Gastrocnemius medialis (tissue), 4 donors: Measurements from ENCODE around the gene UBE2S. TPM values are rescaled to one million over a fixed set of nuclear protein-coding genes. Genes with fewer than 3 reads are reported as not detected.
"Not testable (repeated sequence)": the region's sequence is repeated elsewhere in the genome, so short reads cannot be mapped to it uniquely, and the experiment has no call there.

Source experiments
- ATAC-seq, 2 donors: fragments of 150-250 bp; one replicate each; pipeline ENCODE4 v1.9.1; 2016
- DNase-seq, 2 donors: peaks; one replicate each; pipeline ENCODE4 v3.0.0-alpha.2; 2019
- H3K27ac ChIP-seq, 4 donors: fragments of 200-600 bp; sonication (generic); 1 replicate in 1 of 4; 2 replicates in 3 of 4; pipeline ENCODE4 v1.5.1; 2016 to 2018; ENCODE audit warnings: mild to moderate bottlenecking in 2 of 4, moderate library complexity in 1 of 4
- H3K27me3 ChIP-seq, 3 donors: fragments of 200-600 bp; sonication (generic) in 2 of 3; 1 replicate in 1 of 3; 2 replicates in 2 of 3; pipeline versions ENCODE4 v1.5.1 to v1.6.0; 2016 to 2019; ENCODE audit warnings: mild to moderate bottlenecking in 1 of 3, moderate library complexity in 1 of 3
- H3K36me3 ChIP-seq, 2 donors: fragments of 200-600 bp; sonication (generic) in 1 of 2; one replicate each; pipeline ENCODE4 v1.5.1; 2017 to 2018
- H3K4me1 ChIP-seq, 2 donors: fragments of 200-600 bp; sonication (generic) in 1 of 2; one replicate each; pipeline ENCODE4 v1.5.1; 2016 to 2017; ENCODE audit warnings: mild to moderate bottlenecking in 2 of 2
- H3K4me3 ChIP-seq, 4 donors: fragments of 200-600 bp; sonication (generic) in 3 of 4; 1 replicate in 1 of 4; 2 replicates in 3 of 4; pipeline ENCODE4 v1.5.1; 2016 to 2019; ENCODE audit warnings: mild to moderate bottlenecking in 2 of 4
- H3K9me3 ChIP-seq, 3 donors: fragments of 200-600 bp; sonication (generic) in 2 of 3; 1 replicate in 1 of 3; 2 replicates in 2 of 3; pipeline ENCODE4 v1.5.1; 2016 to 2019
- CTCF ChIP-seq, 5 experiments: fragments of 450-650 bp in 3 of 5; fragments of 200-600 bp in 2 of 5; sonication (generic) in 2 of 5; IDR thresholded peaks in 4 of 5; conservative IDR thresholded peaks in 1 of 5; 1 replicate in 4 of 5; 2 replicates in 1 of 5; pipeline ENCODE4 v1.5.1; 2016 to 2019; ENCODE audit warnings: antibody characterized with exemption in 5 of 5, mild to moderate bottlenecking in 3 of 5, moderate library complexity in 3 of 5
- POLR2A ChIP-seq, 2 donors: fragments of 450-650 bp; IDR thresholded peaks; one replicate each; pipeline ENCODE4 v1.6.1; 2017; ENCODE audit warnings: antibody characterized with exemption in 2 of 2, mild to moderate bottlenecking in 2 of 2, moderate library complexity in 2 of 2
- in situ Hi-C, 4 donors: fragments of 200-750 bp; cut with MboI; loops; one replicate each; pipeline versions ENCODE4 v1.15.0 to v1.8.0; 2017; ENCODE audit warnings: low sequenced_read_pairs in 4 of 4
- intact Hi-C: fragments of 100-400 bp; cut with DNase I; formaldehyde crosslinking; loops from one replicate; pipeline ENCODE4 v1.15.1; 2023; ENCODE audit warnings: low total_unique reads
- total RNA-seq, 4 donors: library from RNA; depleted of rRNA; stranded (reverse); fragments of >200 nt; gene quantifications; one replicate each; pipeline versions ENCODE4 v1.1.0 to v1.2.3, GENCODE V29; 2016

UBE2S gene
- total RNA-seq, 4 donors from 2014 or later: 7.7 to 14.6 (median 13.4) TPM

- Histone ChIP-seq H3K27ac (no peak overlapping the region), H3K4me3 (no peak overlapping the region), H3K27me3 (peaks cover 27 to 49% (median 37%) of the 10 kb centered on the region in 3 donors), H3K4me1 (no peaks in the 10 kb centered on the region), H3K9me3 (no peaks in the 10 kb centered on the region), H3K36me3 (no peaks in the 10 kb centered on the region)
- in situ Hi-C loops (no loop called here), intact Hi-C loops (no loop called here)
- TF ChIP-seq POLR2A (IDR thresholded peaks at IDR 0.05) (no peak), CTCF (IDR thresholded peaks at IDR 0.05 in 4 of 5, conservative IDR thresholded peaks at IDR 0.05 in 1 of 5) (no peak)
- ATAC-seq (no peak), DNase-seq (no peak)
Measured at GRCh38 chr19:55426042-55426441, 18.5 kb upstream of the UBE2S start.

GRCh38 chr19:55424518-55424917 is 16.9 kb upstream of the UBE2S start:
- Histone ChIP-seq H3K9me3 (no peaks in the 10 kb centered on the region), H3K27me3 (peaks cover 14 to 35% (median 26%) of the 10 kb centered on the region in 3 donors), H3K4me1 (no peaks in the 10 kb centered on the region), H3K36me3 (no peaks in the 10 kb centered on the region), H3K4me3 (no peak overlapping the region), H3K27ac (no peak overlapping the region)
- TF ChIP-seq CTCF (IDR thresholded peaks at IDR 0.05 in 4 of 5, conservative IDR thresholded peaks at IDR 0.05 in 1 of 5): no peak
- TF ChIP-seq POLR2A (IDR thresholded peaks at IDR 0.05): no peak
- in situ Hi-C loops (loop anchor here in 1 of 4 donors (25.0 kb wide), 2 partner anchors 137 to 287 kb away; partner anchors contain the start of genes BRSK1, HSPBP1 and TNNT1), intact Hi-C loops (no loop called here)
- DNase-seq: no peak
- no peak for ATAC-seq

- H3K27ac ChIP-seq: no peak overlapping the region
- H3K27me3 ChIP-seq: peaks cover 11 to 25% (median 19%) of the 10 kb centered on the region in 3 donors
- in situ Hi-C loops (loop anchor here in 1 of 4 donors (25.0 kb wide), 2 partner anchors 136 to 286 kb away; partner anchors contain the start of genes BRSK1, HSPBP1 and TNNT1), intact Hi-C loops (no loop called here)
- H3K4me1 ChIP-seq: no peaks in the 10 kb centered on the region
- ATAC-seq (no peak), DNase-seq (no peak)
- H3K36me3 ChIP-seq: no peaks in the 10 kb centered on the region
- no peaks in the 10 kb centered on the region for H3K9me3 ChIP-seq
- H3K4me3 ChIP-seq: no peak overlapping the region
- no peak for TF ChIP-seq POLR2A (IDR thresholded peaks at IDR 0.05)
- no peak for TF ChIP-seq CTCF (IDR thresholded peaks at IDR 0.05 in 4 of 5, conservative IDR thresholded peaks at IDR 0.05 in 1 of 5)
Measured at GRCh38 chr19:55423225-55424005, 15.8 kb upstream of the UBE2S start.

- in situ Hi-C loops: loop anchor here in 1 of 4 donors (25.0 kb wide), 2 partner anchors 134 to 284 kb away; partner anchors contain the start of genes BRSK1, HSPBP1 and TNNT1
- not testable (repeated sequence) for ATAC-seq
Measured at GRCh38 chr19:55421281-55421680, 13.7 kb upstream of the UBE2S start.

GRCh38 chr19:55419624-55420236 is 12.1 kb upstream of the UBE2S start:
- peaks cover 11 to 15% (median 11%) of the 10 kb centered on the region in 3 donors for H3K27me3 ChIP-seq
- intact Hi-C loops (no loop called here), in situ Hi-C loops (loop anchor here in 1 of 4 donors (25.0 kb wide), 2 partner anchors 132 to 282 kb away; partner anchors contain the start of genes BRSK1, HSPBP1 and TNNT1)
- no peaks in the 10 kb centered on the region for H3K4me1 ChIP-seq
- H3K9me3 ChIP-seq: no peaks in the 10 kb centered on the region
- ATAC-seq (no peak), DNase-seq (no peak)
- H3K27ac ChIP-seq: no peak overlapping the region
- no peaks in the 10 kb centered on the region for H3K36me3 ChIP-seq
- no peak for TF ChIP-seq POLR2A (IDR thresholded peaks at IDR 0.05)
- no peak for TF ChIP-seq CTCF (IDR thresholded peaks at IDR 0.05 in 4 of 5, conservative IDR thresholded peaks at IDR 0.05 in 1 of 5)
- H3K4me3 ChIP-seq: no peak overlapping the region

More at GRCh38 chr19:55421281-55421680, 13.7 kb upstream of the UBE2S start:
- H3K36me3 ChIP-seq, H3K4me1 ChIP-seq, H3K4me3 ChIP-seq, intact Hi-C loops, DNase-seq, H3K27ac ChIP-seq, H3K9me3 ChIP-seq: not testable (repeated sequence)
- H3K27me3 ChIP-seq: peaks cover 15 to 22% (median 18%) of the 10 kb centered on the region in 3 donors
